SK-N-SH (cell line): Measurements from ENCODE around the gene GLB1L3. TPM values are rescaled to one million over a fixed set of nuclear protein-coding genes. Genes with fewer than 3 reads are reported as not detected.

Experiments used
- CTCF ChIA-PET: fragments of 300-600, 350-600 bp; formaldehyde crosslinking; extraction: SDS; loops from one replicate; lab custom pipeline; 2021; lab: Yijun Ruan, JAX
- POLR2A ChIA-PET: fragments of 350-600 bp; sonication (Branson Sonifier 250); formaldehyde crosslinking; extraction: SDS; loops from one replicate; lab custom pipeline; 2020; ENCODE audit warnings: antibody characterized with exemption, inconsistent platforms; lab: Yijun Ruan, JAX
- DNase-seq: peaks from one replicate; pipeline ENCODE4 v3.0.0; 2012
- H2AFZ ChIP-seq: fragments of 200-600 bp; sonication (generic); 2 replicates; pipeline ENCODE4 v1.8.1; 2016; ENCODE audit warnings: antibody characterized with exemption, mild to moderate bottlenecking, low read depth
- H3F3A ChIP-seq: fragments of 200-600 bp; sonication (generic); replicated peaks from 2 replicates; pipeline ENCODE3; 2016; ENCODE audit warnings: antibody characterized with exemption, mild to moderate bottlenecking; ENCODE audit not compliant: insufficient read depth
- H3K27ac ChIP-seq, 2 experiments: fragments of 200-500 bp in 1 of 2; fragments of 200-600 bp in 1 of 2; sonication (Bioruptor generic) in 1 of 2; sonication (generic), shearing (Covaris generic) in 1 of 2; 2 replicates each; pipeline versions ENCODE4 v1.5.1 to v1.6.1; 2014 to 2016; ENCODE audit warnings: low read depth in 2 of 2, inconsistent platforms in 1 of 2, low read length in 1 of 2, mild to moderate bottlenecking in 1 of 2, mixed read lengths in 1 of 2
- H3K27me3 ChIP-seq: fragments of 200-600 bp; sonication (generic), shearing (Covaris generic); 2 replicates; pipeline ENCODE4 v1.6.1; 2016; ENCODE audit warnings: mixed run types; ENCODE audit not compliant: insufficient read depth
- H3K36me3 ChIP-seq, 2 experiments: fragments of 200-500 bp in 1 of 2; fragments of 200-600 bp in 1 of 2; sonication (Bioruptor generic) in 1 of 2; sonication (generic) in 1 of 2; replicated peaks in 1 of 2; 2 replicates each; pipeline versions ENCODE3 to v1.5.1; 2014 to 2016; ENCODE audit warnings: low read length in 1 of 2, mild to moderate bottlenecking in 1 of 2; ENCODE audit not compliant: insufficient read depth in 2 of 2, control insufficient read depth in 1 of 2
- H3K4me1 ChIP-seq, 2 experiments: fragments of 200-500 bp in 1 of 2; fragments of 200-600 bp in 1 of 2; sonication (Bioruptor generic) in 1 of 2; sonication (generic), shearing (Covaris generic) in 1 of 2; 2 replicates each; pipeline versions ENCODE4 v1.5.1 to v1.6.1; 2014 to 2016; ENCODE audit warnings: low read depth in 1 of 2, low read length in 1 of 2, mixed run types in 1 of 2; ENCODE audit not compliant: insufficient read depth in 2 of 2, control insufficient read depth in 1 of 2
- H3K4me2 ChIP-seq: fragments of 200-600 bp; sonication (generic), shearing (Covaris generic); 2 replicates; pipeline ENCODE4 v1.6.1; 2017; ENCODE audit warnings: mixed run types
- H3K4me3 ChIP-seq, 2 experiments: fragments of 200-500 bp in 1 of 2; fragments of 200-600 bp in 1 of 2; sonication (Bioruptor generic) in 1 of 2; sonication (generic), shearing (Covaris generic) in 1 of 2; 2 replicates each; pipeline versions ENCODE4 v1.5.1 to v1.8.1; 2014 to 2016; ENCODE audit warnings: low read depth in 2 of 2, inconsistent platforms in 1 of 2, low read length in 1 of 2, mild to moderate bottlenecking in 1 of 2, mixed read lengths in 1 of 2, moderate library complexity in 1 of 2
- H3K79me2 ChIP-seq: fragments of 200-600 bp; sonication (generic); 2 replicates; pipeline ENCODE4 v1.8.1; 2017; ENCODE audit warnings: mild to moderate bottlenecking; ENCODE audit not compliant: insufficient read depth
- H3K9ac ChIP-seq: fragments of 200-600 bp; sonication (generic); 2 replicates; pipeline ENCODE4 v1.6.1; 2017; ENCODE audit warnings: mixed run types
- H3K9me2 ChIP-seq: fragments of 200-600 bp; sonication (generic); 2 replicates; pipeline ENCODE4 v1.6.1; 2017; ENCODE audit warnings: mixed run types
- H3K9me3 ChIP-seq: fragments of 200-600 bp; sonication (generic); 2 replicates; pipeline ENCODE4 v1.6.1; 2017; ENCODE audit warnings: mixed run types, mild to moderate bottlenecking, moderate library complexity
- H4K20me1 ChIP-seq: fragments of 200-600 bp; sonication (generic); 2 replicates; pipeline ENCODE4 v1.6.1; 2017; ENCODE audit warnings: mild to moderate bottlenecking, mixed run types; ENCODE audit not compliant: insufficient read depth
- CHD2 ChIP-seq: fragments of 150-350 bp; IDR thresholded peaks from 2 replicates; pipeline ENCODE4 v1.6.1; 2018; ENCODE audit warnings: low read length; ENCODE audit not compliant: partially characterized antibody
- ELF1 ChIP-seq: IDR thresholded peaks from 2 replicates; pipeline ENCODE4 v1.4.0; 2012
- EZH2phosphoT487 ChIP-seq: fragments of 200-600 bp; sonication (generic); IDR thresholded peaks from 2 replicates; pipeline ENCODE4 v1.6.1; 2017; ENCODE audit warnings: low read depth, mixed run types, mild to moderate bottlenecking, antibody characterized with exemption, moderate library complexity, borderline replicate concordance
- JUND ChIP-seq: IDR thresholded peaks from 2 replicates; pipeline ENCODE4 v1.4.0; 2012
- POLR2AphosphoS5 ChIP-seq: IDR thresholded peaks from 2 replicates; pipeline ENCODE4 v1.6.1; 2012; ENCODE audit warnings: low read depth, low read length
- RCOR1 ChIP-seq: fragments of 150-350 bp; IDR thresholded peaks from 2 replicates; pipeline ENCODE4 v1.6.1; 2017; ENCODE audit warnings: antibody characterized with exemption, low read length
- USF1 ChIP-seq: IDR thresholded peaks from 2 replicates; pipeline ENCODE4 v1.4.0; 2012; ENCODE audit warnings: low read depth, borderline replicate concordance
- YY1 ChIP-seq: IDR thresholded peaks from 2 replicates; pipeline ENCODE4 v1.4.0; 2012; ENCODE audit warnings: low read depth, mild to moderate bottlenecking
- ZBTB33 ChIP-seq: IDR thresholded peaks from 2 replicates; pipeline ENCODE4 v1.4.0; 2012; ENCODE audit warnings: low read depth, borderline replicate concordance
- WGBS: methylation state at CpG from one replicate; pipeline ENCODE4 v1.1.6; 2017; ENCODE audit warnings: low lambda C conversion rate; 5-methylcytosine and 5-hydroxymethylcytosine counted together
- polyA plus RNA-seq, 3 experiments: library from polyadenylated mRNA; depleted of rRNA; stranded (reverse); fragments of >200 nt; gene quantifications; 2 replicates each; pipeline ENCODE4 v1.2.3, GENCODE V29; 2012

The GLB1L3 gene
- polyA plus RNA-seq, 1 of the 3 experiments (the other 2 are of a cell fraction) = not detected

GRCh38 chr11:134260503-134260902, 15.7 kb upstream of the GLB1L3 start:
- H3K79me2 ChIP-seq = peaks cover 4% of the 10 kb centered on the region; the same call in 1 of the 2 replicates
- no peak overlapping the region for H3K27ac ChIP-seq
- H3K4me1 ChIP-seq = no peaks in the 10 kb centered on the region; a peak in 1 of 4 replicates
- H3K4me2 ChIP-seq = no peak overlapping the region
- DNase-seq = no peak
- peaks cover 8 to 60% of the 10 kb centered on the region in 2 experiments for H3K36me3 ChIP-seq
- H4K20me1 ChIP-seq = no peaks in the 10 kb centered on the region
- no peak overlapping the region for H3K4me3 ChIP-seq
- H3K9me3 ChIP-seq = no peaks in the 10 kb centered on the region
- ChIA-PET POLR2A (no interaction called here), CTCF (interaction anchor here (0.8 to 1.3 kb wide), 2 partner anchors 9 to 10 kb away, joined by 3 read pairs; no protein-coding TSS in a partner anchor)
- H3K9ac ChIP-seq = no peak overlapping the region
- no peaks in the 10 kb centered on the region for H3F3A ChIP-seq
- no peaks in the 10 kb centered on the region for H3K9me2 ChIP-seq
- no peak overlapping the region for H2AFZ ChIP-seq
- no peak for TF ChIP-seq RCOR1
- no peaks in the 10 kb centered on the region for H3K27me3 ChIP-seq

GRCh38 chr11:134260983-134261382, 15.2 kb upstream of the GLB1L3 start:
- no peak overlapping the region for H3K4me2 ChIP-seq

More at GRCh38 chr11:134260983-134261382, 15.2 kb upstream of the GLB1L3 start:
- TF ChIP-seq ELF1 = no peak
- no peak for TF ChIP-seq USF1
- TF ChIP-seq EZH2phosphoT487 = no peak
- TF ChIP-seq ZBTB33 = no peak
- TF ChIP-seq JUND = no peak
- TF ChIP-seq YY1 = no peak
- no peak for TF ChIP-seq CHD2
- TF ChIP-seq POLR2AphosphoS5 = no peak
- no peak for TF ChIP-seq RCOR1
- Histone ChIP-seq H3K9me3 (no peaks in the 10 kb centered on the region), H3K27me3 (no peaks in the 10 kb centered on the region), H2AFZ (no peak overlapping the region), H3K36me3 (peaks cover 8 to 60% of the 10 kb centered on the region in 2 experiments), H3K9ac (no peak overlapping the region), H3K27ac (no peak overlapping the region), H3K79me2 (no peaks in the 10 kb centered on the region), H3F3A (no peaks in the 10 kb centered on the region), H3K4me3 (no peak overlapping the region), H4K20me1 (no peaks in the 10 kb centered on the region), H3K9me2 (no peaks in the 10 kb centered on the region), H3K4me1 (no peaks in the 10 kb centered on the region)
- ChIA-PET POLR2A (no interaction called here), CTCF (interaction anchor here (0.8 to 1.3 kb wide), 4 partner anchors 9 to 104 kb away, joined by 3 to 4 read pairs (median 3); no protein-coding TSS in a partner anchor)
- 92% methylated on average over 10 of the region's 16 CpGs for WGBS
- DNase-seq = no peak
